Immature natural killer cell (primary cell): ENCODE data around the gene ITPR1. TPM values are rescaled to one million over a fixed set of nuclear protein-coding genes. Genes with fewer than 3 reads are reported as not detected.
A peak's percentile ranks its signal among the peaks of the same experiment; 100 is the strongest.
"Not testable (repeated sequence)": the region's sequence is repeated elsewhere in the genome, so short reads cannot be mapped to it uniquely, and the experiment has no call there.

Experiments
- DNase-seq, 3 donors: peaks; one replicate each; pipeline ENCODE4 v3.0.0; 2022; ENCODE audit warnings: mixed read lengths in 1 of 3
- H3K27ac Mint-ChIP-seq, 6 donors: one replicate each; pipeline ENCODE4 v1.8.0; 2020; ENCODE audit warnings: mixed read lengths in 6 of 6, mild to moderate bottlenecking in 5 of 6, inconsistent platforms in 4 of 6, moderate library complexity in 3 of 6
- H3K27me3 Mint-ChIP-seq, 3 donors: one replicate each; pipeline ENCODE4 v1.8.0; 2020 to 2021; ENCODE audit warnings: low read depth in 3 of 3, mild to moderate bottlenecking in 3 of 3, mixed read lengths in 3 of 3, moderate library complexity in 3 of 3, inconsistent platforms in 1 of 3
- H3K36me3 Mint-ChIP-seq, 3 donors: one replicate each; pipeline ENCODE4 v1.8.0; 2020; ENCODE audit warnings: mixed read lengths in 3 of 3, inconsistent platforms in 2 of 3, mild to moderate bottlenecking in 2 of 3
- H3K4me1 Mint-ChIP-seq, 2 donors: one replicate each; pipeline ENCODE4 v1.8.0; 2020; ENCODE audit warnings: inconsistent platforms in 2 of 2, mild to moderate bottlenecking in 2 of 2, mixed read lengths in 2 of 2, moderate library complexity in 1 of 2
- H3K4me3 Mint-ChIP-seq, 5 donors: one replicate each; pipeline ENCODE4 v1.8.0; 2020; ENCODE audit warnings: mild to moderate bottlenecking in 5 of 5, mixed read lengths in 5 of 5, inconsistent platforms in 3 of 5, moderate library complexity in 3 of 5
- H3K9me3 Mint-ChIP-seq, 6 donors: one replicate each; pipeline ENCODE4 v1.8.0; 2020; ENCODE audit warnings: mild to moderate bottlenecking in 6 of 6, mixed read lengths in 6 of 6, inconsistent platforms in 4 of 6, moderate library complexity in 3 of 6
- polyA plus RNA-seq, 3 donors: library from polyadenylated mRNA; unstranded; fragments of 300-500 nt; fragmentation: Illumina TruSeq; gene quantifications; one replicate each; pipeline ENCODE4 v1.2.3, GENCODE V29; 2021

Gene ITPR1
- polyA plus RNA-seq, 3 donors from 2014 or later, result 3.0 to 14.7 (median 7.6) TPM

- Mint-ChIP-seq H3K27me3 (peaks cover 0 to 2% (median 0%) of the 10 kb centered on the region in 3 donors), H3K4me3 (no peak overlapping the region), H3K36me3 (no peaks in the 10 kb centered on the region), H3K4me1 (peaks cover 43 to 49% of the 10 kb centered on the region in 2 donors), H3K27ac (peak overlapping the region in 2 of 6 donors; percentile 2 to 6), H3K9me3 (no peaks in the 10 kb centered on the region)
- no peak for DNase-seq
Observed at GRCh38 chr3:4581920-4582611, 88.9 kb downstream of the ITPR1 start.

DNA sequence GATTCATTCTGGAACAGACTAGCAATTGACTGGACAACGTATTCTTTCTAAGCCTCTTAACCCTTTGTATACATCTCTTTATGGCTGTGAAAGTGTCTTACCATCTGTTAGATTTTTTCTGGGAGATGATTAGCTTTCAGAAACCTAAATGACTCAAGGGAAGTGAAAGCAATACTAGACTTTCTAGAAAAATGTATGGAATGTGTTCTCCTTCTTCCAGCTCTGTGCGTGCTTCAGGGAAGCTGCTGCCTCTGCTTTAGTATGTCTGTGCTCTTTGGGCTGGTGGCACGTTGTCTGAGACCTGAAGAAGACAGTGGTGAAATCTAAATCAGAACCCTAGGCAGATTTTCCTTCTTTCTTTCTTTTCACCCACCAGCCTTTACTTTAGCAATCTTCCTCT lies 89.5 kb downstream of the ITPR1 start:
- H3K9me3 Mint-ChIP-seq, result no peaks in the 10 kb centered on the region
- no peak for DNase-seq
- peak overlapping the region in 1 of 6 donors; percentile 2 for H3K27ac Mint-ChIP-seq
- H3K36me3 Mint-ChIP-seq, result no peaks in the 10 kb centered on the region
- no peak overlapping the region for H3K4me3 Mint-ChIP-seq
- peaks cover 0 to 2% (median 0%) of the 10 kb centered on the region in 3 donors for H3K27me3 Mint-ChIP-seq
- peaks cover 49 to 55% of the 10 kb centered on the region in 2 donors for H3K4me1 Mint-ChIP-seq

GRCh38 chr3:4583416-4583815 lies 90.3 kb downstream of the ITPR1 start:
- Mint-ChIP-seq H3K27me3 (peaks cover 0 to 2% (median 0%) of the 10 kb centered on the region in 3 donors), H3K4me1 (peaks cover 57 to 63% of the 10 kb centered on the region in 2 donors), H3K27ac (peak overlapping the region in 1 of 6 donors; percentile 33), H3K36me3 (no peaks in the 10 kb centered on the region), H3K9me3 (no peaks in the 10 kb centered on the region), H3K4me3 (no peak overlapping the region)
- DNase-seq, result no peak

GRCh38 chr3:4584456-4585249 lies 91.5 kb downstream of the ITPR1 start:
- H3K36me3 Mint-ChIP-seq, result no peaks in the 10 kb centered on the region
- peak overlapping the region; percentile 60 to 92 (median 82) for H3K27ac Mint-ChIP-seq
- peaks cover 0 to 2% (median 0%) of the 10 kb centered on the region in 3 donors for H3K27me3 Mint-ChIP-seq
- peak overlapping the region; percentile 85 to 96 (median 87) for H3K4me3 Mint-ChIP-seq
- peak; percentile 9 to 21 (median 13) for DNase-seq
- H3K9me3 Mint-ChIP-seq, result no peaks in the 10 kb centered on the region
- peaks cover 69 to 75% of the 10 kb centered on the region in 2 donors for H3K4me1 Mint-ChIP-seq

- peak overlapping the region in 1 of 5 donors; percentile 14 for H3K4me3 Mint-ChIP-seq
- no peaks in the 10 kb centered on the region for H3K27me3 Mint-ChIP-seq
- H3K4me1 Mint-ChIP-seq, result peaks cover 81 to 90% of the 10 kb centered on the region in 2 donors
- peak overlapping the region in 4 of 6 donors; percentile 17 to 48 (median 36) for H3K27ac Mint-ChIP-seq
- no peaks in the 10 kb centered on the region for H3K9me3 Mint-ChIP-seq
- DNase-seq, result no peak
- no peaks in the 10 kb centered on the region for H3K36me3 Mint-ChIP-seq
Observed at GRCh38 chr3:4586381-4586780, 93.2 kb downstream of the ITPR1 start.

- H3K27ac Mint-ChIP-seq, result peak overlapping the region in 5 of 6 donors; percentile 3 to 68 (median 31)
- peak overlapping the region in 3 of 5 donors; percentile 3 to 49 (median 42) for H3K4me3 Mint-ChIP-seq
- H3K9me3 Mint-ChIP-seq, result no peaks in the 10 kb centered on the region
- no peaks in the 10 kb centered on the region for H3K27me3 Mint-ChIP-seq
- H3K36me3 Mint-ChIP-seq, result no peaks in the 10 kb centered on the region
- DNase-seq, result no peak
- H3K4me1 Mint-ChIP-seq, result peaks cover 75 to 84% of the 10 kb centered on the region in 2 donors
Observed at GRCh38 chr3:4587061-4587837, 94.1 kb downstream of the ITPR1 start.

GRCh38 chr3:4587838-4588105 lies 94.6 kb downstream of the ITPR1 start:
- Mint-ChIP-seq H3K27me3 (peaks cover 0 to 1% (median 0%) of the 10 kb centered on the region in 3 donors), H3K36me3 (no peaks in the 10 kb centered on the region), H3K4me3 (peak overlapping the region in 2 of 5 donors; percentile 42 to 49), H3K4me1 (peaks cover 71 to 79% of the 10 kb centered on the region in 2 donors), H3K9me3 (no peaks in the 10 kb centered on the region), H3K27ac (peak overlapping the region in 2 of 6 donors; percentile 7 to 18)
- no peak for DNase-seq

DNA sequence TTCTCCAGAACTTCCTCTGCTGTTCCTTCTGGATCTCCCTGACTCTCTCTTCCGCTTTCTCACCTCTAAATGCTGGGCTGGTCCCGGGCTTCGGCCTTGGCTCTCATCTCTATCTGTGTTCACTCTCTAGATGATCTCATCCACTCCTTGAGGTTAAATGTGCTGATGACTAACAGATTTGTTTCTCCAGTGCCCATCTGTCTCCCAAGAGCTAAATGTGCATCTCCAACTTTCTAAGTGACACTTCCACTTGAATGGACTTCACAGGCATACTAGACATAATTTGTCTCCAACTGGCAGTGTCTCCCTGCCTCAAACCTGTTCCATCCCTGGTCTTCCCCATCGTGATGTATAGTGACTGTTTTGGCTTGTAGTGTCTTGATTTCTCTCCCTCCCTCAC lies 95.3 kb downstream of the ITPR1 start:
- Mint-ChIP-seq H3K4me3 (peak overlapping the region in 2 of 5 donors; percentile 30 to 32), H3K4me1 (peaks cover 66 to 78% of the 10 kb centered on the region in 2 donors), H3K27ac (peak overlapping the region in 5 of 6 donors; percentile 2 to 65 (median 3)), H3K36me3 (no peaks in the 10 kb centered on the region), H3K27me3 (peaks cover 0 to 1% (median 0%) of the 10 kb centered on the region in 3 donors), H3K9me3 (no peaks in the 10 kb centered on the region)
- no peak for DNase-seq

GRCh38 chr3:4589475-4590097 lies 96.4 kb downstream of the ITPR1 start:
- Mint-ChIP-seq H3K27ac (peak overlapping the region in 2 of 6 donors; percentile 25 to 78), H3K27me3 (peaks cover 0 to 1% (median 0%) of the 10 kb centered on the region in 3 donors), H3K36me3 (no peaks in the 10 kb centered on the region), H3K4me3 (peak overlapping the region in 3 of 5 donors; percentile 4 to 50 (median 33)), H3K9me3 (no peaks in the 10 kb centered on the region), H3K4me1 (peaks cover 56 to 75% of the 10 kb centered on the region in 2 donors)
- DNase-seq, result no peak

DNA sequence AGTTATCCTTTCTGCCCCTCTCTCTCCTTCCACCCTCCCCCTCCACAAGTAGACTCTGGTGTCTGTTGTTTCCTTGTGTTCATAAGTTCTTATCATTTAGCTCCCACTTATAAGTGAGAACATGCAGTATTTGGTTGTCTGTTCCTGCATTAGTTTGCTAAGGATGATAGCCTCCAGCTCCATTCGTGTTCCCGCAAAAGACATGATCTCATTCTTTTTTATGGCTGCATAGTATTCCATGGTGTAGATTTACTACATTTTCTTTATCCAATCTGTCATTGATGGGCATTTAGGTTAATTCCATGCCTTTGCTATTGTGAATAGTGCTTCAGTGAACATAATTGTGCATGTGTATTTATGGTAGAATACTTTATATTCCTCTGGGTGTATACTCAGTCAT lies 97.7 kb downstream of the ITPR1 start:
- not testable (repeated sequence) for H3K27ac Mint-ChIP-seq, DNase-seq, H3K4me3 Mint-ChIP-seq

DNA sequence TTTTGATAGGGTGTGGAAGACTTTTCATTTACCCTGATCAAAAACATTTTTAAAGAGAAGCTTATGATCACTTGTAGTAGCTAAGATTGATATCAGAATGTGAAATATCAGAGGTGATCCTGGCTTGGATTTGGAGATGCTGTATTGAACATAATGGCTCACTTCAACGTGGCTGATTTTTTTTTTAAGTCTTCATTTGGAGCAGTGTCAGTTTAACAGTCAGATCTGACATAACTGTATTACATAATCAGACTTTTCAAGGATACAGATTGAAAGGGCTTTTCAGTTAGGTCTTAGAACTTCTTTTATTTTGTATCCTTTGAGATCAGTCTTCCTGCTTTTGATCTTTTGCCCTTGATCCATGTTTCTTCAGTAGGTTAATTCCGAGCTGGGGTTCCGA lies 98.5 kb downstream of the ITPR1 start:
- peaks cover 44 to 68% of the 10 kb centered on the region in 2 donors for H3K4me1 Mint-ChIP-seq

More for the DNA sequence above, 97.7 kb downstream of the ITPR1 start:
- not testable (repeated sequence) for H3K36me3 Mint-ChIP-seq, H3K27me3 Mint-ChIP-seq, H3K9me3 Mint-ChIP-seq
- H3K4me1 Mint-ChIP-seq, result peaks cover 51 to 76% of the 10 kb centered on the region in 2 donors

DNA sequence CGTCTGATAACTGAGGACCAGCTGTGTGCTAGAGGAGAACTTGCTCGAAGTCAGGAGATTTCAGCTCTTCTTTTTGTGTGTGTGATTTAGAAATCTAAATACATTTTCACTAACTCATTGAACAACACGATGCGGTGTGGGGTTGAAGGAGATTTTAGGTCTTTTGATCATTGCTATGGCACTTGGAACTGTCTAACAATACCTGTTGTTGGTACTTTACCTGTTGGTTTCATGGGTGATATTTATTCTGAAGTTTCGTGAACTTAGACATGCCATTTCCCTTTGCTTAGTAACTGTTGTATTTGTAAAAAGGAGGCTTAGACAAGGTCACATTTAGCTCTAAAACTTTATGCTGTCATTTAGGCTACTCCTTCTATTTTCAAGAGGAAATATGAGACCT lies 99.9 kb downstream of the ITPR1 start:
- DNase-seq, result no peak

More for the DNA sequence above, 98.5 kb downstream of the ITPR1 start:
- Mint-ChIP-seq H3K27me3 (peaks cover 0 to 1% (median 0%) of the 10 kb centered on the region in 3 donors), H3K27ac (no peak overlapping the region), H3K9me3 (no peaks in the 10 kb centered on the region), H3K4me3 (no peak overlapping the region), H3K36me3 (no peaks in the 10 kb centered on the region)
- no peak for DNase-seq

DNA sequence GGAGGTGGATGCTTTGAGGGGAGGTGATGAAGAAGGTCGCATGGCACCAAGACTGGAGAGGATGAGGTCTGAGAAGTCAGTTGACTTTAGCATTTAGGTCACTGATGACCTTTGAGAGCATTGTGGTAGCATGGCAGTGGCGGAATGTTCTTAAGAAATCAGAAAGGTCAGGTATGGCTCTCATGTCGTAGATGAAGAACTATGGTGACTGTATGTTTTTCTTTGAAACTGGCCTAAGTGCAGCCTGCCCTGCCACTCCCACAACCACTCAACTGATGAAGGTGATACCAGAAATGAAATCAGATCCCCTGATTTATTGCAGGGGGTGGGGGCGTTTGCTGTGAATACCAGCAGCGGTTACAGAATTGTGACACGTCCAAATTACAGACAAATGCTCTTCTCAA lies 102.6 kb downstream of the ITPR1 start:
- H3K36me3 Mint-ChIP-seq, result no peaks in the 10 kb centered on the region
- peaks cover 0 to 1% (median 0%) of the 10 kb centered on the region in 3 donors for H3K27me3 Mint-ChIP-seq
- peak overlapping the region in 2 of 6 donors; percentile 4 to 61 for H3K27ac Mint-ChIP-seq
- no peak overlapping the region for H3K4me3 Mint-ChIP-seq
- H3K4me1 Mint-ChIP-seq, result peaks cover 20 to 60% of the 10 kb centered on the region in 2 donors
- H3K9me3 Mint-ChIP-seq, result no peaks in the 10 kb centered on the region
- no peak for DNase-seq

More for the DNA sequence above, 99.9 kb downstream of the ITPR1 start:
- no peak overlapping the region for H3K27ac Mint-ChIP-seq
- peaks cover 0 to 1% (median 0%) of the 10 kb centered on the region in 3 donors for H3K27me3 Mint-ChIP-seq
- peaks cover 36 to 65% of the 10 kb centered on the region in 2 donors for H3K4me1 Mint-ChIP-seq
- H3K36me3 Mint-ChIP-seq, result no peaks in the 10 kb centered on the region
- no peaks in the 10 kb centered on the region for H3K9me3 Mint-ChIP-seq
- H3K4me3 Mint-ChIP-seq, result no peak overlapping the region
